ENCODE measurements around the gene OSBP2.

OSBP2 gene

DNA sequence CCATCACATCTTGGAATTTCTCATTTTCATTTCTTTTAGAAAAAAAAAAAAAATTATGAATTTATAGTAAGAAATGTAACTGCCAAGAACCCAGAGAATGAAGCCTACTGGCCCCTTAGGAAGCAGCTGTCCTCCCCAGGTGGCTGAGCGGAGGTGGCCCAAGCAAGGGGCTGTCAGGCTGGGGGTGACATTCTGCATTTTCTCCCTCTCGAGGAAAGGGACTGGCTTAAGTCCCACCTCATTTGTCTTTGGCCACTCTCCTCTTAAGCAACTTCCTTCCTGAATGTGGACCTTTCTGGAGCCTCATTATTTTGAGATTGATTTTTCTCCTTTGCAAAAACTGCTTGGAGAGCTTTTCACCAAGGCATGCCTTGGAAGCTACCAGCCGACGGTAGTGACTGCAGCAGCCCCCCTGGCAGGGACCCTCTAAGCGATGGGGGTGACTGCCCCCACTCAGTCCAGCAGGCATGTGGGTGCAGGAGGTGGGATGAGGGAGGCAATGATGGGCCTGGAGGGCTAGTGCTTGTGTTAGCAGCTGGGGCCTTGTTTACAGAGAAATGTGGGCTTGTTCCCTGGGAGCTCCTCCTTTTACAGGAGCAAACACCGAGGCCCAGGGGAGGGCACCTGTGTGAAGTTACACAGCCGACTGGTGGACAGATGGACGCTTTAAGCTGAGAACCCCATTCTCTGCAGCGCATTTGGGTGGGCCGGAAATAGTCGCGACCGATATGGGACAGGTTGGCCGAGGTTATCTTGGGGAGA, 162.2 kb downstream of the OSBP2 start:
- no peak for DNase-seq

DNA sequence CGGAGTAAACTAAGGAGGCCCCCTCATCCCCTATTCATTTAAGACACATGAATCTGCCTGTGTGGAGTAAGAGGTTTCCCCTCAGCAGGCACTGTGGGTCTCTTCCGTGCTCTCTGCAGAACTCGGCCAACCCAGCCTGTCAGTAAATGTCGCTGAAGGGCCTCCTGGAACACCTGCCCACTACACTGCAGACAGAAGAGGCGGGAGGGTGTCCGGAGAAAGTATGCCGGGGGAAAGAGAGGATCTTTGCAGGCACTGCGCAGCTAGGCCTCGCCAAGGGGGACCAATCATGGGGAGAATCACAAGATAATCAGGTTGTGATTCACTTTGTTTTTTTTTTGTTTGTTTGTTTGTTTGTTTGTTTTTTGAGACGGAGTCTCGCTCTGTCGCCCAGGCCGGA, 163.1 kb downstream of the OSBP2 start:
- DNase-seq: no peak

DNA sequence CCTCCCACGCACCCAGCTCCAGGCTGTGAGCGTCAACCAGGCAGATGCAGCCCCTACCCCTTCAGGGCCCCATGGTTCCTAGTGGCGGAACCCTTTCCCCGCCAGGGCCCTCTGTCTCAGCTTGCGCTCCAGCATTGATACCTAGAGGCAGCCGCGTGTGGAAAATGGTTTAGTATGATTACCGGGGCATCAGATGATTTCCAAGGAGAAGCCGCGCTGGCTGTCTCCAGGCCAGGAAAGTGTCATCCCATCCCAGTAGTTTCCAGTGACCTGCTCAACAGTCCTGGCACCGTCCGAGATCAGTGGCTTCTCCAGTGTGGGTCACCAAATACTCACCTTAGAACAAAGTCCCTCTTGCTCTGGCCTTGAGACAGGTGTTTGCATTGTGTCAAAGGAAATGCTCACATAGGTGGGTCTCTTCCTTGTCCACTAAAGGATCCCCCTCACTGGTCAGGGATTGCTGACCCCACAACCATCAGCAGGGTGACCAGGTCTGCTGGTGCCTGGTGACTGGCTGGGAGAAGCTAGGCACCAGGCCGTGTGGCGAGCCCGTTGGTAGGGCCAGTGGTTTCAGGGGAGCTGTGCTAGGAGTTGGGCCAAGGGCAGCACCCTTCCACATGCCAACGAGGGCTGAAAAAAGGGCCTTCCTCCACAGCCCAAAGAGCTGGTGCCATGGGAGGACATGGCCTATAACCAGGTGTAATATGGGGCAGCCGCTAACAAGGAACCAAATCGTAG, 164.5 kb downstream of the OSBP2 start:
- DNase-seq: no peak

GRCh38 chr22:30859714-30860095, 165.0 kb downstream of the OSBP2 start:
- DNase-seq: no peak

GRCh38 chr22:30860176-30861105, 165.8 kb downstream of the OSBP2 start:
- no peak for DNase-seq

- DNase-seq: no peak
Measured at GRCh38 chr22:30861131-30861530, 166.5 kb downstream of the OSBP2 start.

DNA sequence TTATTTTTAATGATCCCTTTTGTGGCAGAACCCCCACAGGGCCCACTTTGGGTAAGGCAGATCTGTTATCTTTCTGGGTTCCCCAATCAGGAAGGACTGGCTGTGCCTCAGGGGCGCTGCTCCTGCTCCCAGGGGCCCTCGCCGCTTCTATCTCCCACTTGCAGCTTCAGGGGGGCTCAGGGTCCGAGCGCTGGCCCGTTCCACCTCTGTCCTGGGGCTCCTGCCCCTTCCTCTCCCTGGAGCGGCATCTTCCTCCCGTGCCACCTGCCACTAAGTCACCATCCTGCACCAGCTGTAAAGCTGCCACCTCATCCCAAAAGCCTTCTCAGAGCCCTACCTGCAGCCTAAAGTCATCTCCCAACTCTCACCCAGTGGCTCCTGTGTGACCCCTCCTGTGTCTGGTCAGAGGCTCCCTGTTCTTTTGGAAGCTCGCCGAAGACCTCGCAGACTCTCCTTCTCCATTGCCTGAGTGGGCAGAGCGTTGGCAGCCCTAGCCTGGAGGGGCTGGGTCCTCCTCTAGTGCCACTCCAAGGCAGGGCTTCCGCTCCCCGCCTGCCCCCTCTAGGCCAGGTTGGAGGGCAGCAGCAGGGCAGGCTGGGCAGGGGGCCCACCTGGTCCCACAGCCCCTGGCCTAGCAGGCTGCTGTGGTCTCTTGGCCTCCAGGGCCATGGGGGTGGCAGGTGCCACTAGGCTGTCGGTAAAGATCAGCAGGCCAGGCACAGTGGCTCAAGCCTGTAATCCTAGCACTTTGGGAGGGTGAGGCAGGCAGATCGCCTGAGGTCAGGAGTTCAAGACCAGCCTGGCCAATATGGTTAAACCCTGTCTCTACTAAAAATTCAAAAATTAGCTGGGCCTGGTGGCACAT, 167.2 kb downstream of the OSBP2 start:
- no peak for DNase-seq

DNA sequence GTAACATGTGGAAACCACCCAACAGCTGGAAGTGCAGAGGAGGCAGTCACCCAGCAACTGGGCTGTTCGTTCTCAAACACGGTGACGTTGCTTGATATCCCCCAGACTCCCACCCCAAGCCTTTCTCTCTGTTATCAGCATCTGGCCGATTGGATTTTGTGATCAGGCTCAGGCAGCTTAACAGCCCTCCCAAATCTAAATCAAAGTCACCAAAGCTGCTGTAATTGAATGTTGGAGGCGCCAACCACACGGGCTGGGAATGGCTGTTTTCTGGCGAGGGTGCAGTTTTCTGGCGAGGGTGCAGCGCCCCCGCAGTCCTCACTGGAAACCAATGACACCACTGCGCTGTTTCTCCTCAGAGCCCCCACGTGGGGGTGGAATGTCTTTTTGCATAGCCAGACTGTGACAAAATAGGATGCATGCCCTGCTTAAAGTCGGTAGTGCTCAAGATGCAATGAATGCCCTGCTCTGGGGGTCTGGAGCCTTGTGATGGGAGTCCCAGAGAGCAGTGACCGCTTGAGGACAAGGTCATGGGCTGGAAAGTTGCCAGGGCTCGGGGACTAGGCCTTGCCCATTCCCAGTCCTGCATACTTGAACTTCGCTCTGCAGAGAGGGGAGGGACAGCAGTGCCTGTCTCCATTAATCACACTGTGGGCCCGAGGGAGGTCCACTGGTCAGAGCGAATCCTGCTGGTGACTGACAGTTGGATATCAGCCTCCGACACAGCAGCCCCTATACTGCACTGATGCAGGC, 168.6 kb downstream of the OSBP2 start:
- DNase-seq: no peak

DNA sequence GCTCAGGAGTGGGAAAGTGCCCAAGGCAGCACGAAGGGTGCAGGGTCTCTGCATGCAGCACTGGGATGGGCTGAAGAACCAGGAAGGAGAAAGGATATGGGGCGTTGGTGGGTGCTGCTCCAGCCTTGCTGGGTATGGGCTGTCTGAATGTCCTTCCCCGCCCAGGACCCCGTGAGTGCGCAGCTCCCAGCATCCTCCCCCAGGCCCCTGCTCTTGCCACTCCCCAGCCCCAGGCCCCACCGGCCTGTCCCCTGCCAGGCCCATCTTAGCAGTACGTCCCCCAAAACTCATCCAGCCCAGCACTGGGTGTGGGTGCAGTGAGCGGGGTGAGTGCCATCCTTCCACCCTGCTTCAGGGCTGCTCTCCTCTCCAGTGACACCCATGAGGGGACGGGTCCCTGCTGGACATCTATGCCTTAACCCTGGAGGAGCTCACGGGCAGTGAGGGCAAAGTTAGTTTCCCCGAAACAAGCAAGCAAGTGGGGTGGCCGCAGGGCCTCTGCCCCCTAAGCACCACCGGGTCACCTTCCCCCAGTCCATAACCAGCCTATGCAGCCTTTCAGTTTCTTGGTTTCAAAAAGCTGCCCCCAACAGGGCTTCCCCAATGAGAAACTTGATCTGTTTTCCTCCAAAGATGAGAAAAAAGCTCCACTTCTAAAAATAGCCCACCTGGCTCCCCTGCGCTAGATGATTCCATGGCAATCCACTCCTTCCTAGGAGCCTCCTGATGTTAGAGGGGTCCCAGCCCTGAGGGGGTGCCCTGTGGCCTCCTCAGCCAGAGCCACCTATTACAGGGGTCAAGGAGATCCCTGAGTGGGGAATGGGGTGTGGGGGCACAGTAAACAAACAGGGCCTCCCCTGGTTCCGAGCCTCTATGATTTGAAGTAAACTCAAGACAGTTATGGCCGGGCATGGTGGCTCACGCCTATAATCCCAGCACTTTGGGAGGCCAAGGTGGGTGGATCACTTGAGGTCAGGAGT, 170.1 kb downstream of the OSBP2 start:
- DNase-seq: no peak

DNA sequence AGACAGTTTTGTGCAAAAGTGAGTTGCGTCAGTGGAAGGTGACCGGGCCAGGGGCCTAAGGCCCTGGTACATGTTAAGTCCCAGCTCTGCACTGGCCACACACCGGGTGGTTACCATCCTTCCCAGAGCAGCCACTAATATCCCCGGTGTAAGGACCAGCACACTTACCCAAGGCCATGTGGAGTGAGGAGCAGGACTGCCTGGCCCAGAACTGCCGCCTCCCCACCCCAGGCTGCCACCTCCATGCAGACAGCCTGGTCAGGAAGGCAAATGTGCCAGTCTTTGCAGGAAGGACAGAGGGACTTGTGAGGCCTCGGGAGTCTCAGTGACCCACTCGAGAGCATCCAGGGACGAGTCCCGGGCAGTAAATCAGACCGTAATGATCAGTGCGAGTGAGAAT, 171.0 kb downstream of the OSBP2 start:
- no peak for DNase-seq

- no peak for DNase-seq
Measured at GRCh38 chr22:30866216-30866615, 171.5 kb downstream of the OSBP2 start.

GRCh38 chr22:30866811-30867271, 172.2 kb downstream of the OSBP2 start:
- no peak for DNase-seq

DNA sequence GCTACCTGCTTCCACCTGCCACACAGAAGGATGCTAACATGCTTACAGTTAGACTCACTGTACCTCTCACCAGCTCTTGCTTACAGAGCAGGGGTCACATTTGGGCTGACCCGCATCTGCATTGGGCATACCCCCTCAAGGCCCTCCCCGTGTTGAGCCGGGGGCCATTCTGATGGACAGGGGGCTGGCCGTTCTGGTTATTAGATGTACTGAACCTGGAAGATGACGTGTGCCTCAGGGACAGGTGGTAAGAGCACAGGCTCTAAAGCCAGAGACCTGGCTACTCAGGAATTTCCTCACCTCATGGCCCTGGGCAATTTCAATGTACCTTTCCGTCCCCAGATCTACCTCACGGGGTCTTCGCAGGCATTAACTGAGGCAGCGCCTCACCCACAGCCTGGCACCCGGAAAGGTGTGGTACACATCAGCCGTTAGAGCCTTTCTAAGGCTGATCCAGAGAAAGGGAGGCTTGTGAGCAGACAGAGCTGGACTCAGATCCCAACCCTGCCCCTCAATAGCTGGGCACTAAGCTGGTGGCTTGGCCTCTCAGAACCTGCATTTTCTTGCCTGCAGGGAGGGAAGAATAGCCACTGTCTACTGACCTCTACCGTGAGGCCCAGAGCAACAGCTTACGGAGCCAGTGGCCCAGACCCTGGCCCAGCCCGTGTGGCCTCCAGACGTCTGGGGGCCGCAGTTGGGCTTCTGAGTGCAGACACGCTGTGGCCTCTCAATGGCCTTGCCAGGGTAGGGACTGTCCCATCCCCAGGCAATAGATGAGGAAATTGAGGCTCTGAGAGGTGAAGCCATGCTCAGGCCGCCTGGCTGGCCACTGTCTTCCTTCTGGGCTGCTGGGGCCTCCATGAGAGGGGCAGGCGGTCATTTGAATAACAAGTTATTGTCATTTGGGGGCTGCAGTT, 173.3 kb downstream of the OSBP2 start:
- no peak for DNase-seq

- no peak for DNase-seq
Measured at GRCh38 chr22:30868663-30869385, 174.2 kb downstream of the OSBP2 start.

- no peak for DNase-seq
Measured at GRCh38 chr22:30869667-30870395, 175.2 kb downstream of the OSBP2 start.

GRCh38 chr22:30870451-30871345, 176.0 kb downstream of the OSBP2 start:
- DNase-seq: no peak

Measured in stimulated activated CD4-positive, alpha-beta T cell treated with anti-CD3 and anti-CD28 coated beads, Interleukin-1b, Interleukin-23, amount 100 ng/mL, for 48 hours (primary cell).